Neural crest cell (in vitro differentiated cells): Measurements from ENCODE around the gene PIGQ. TPM values are rescaled to one million over a fixed set of nuclear protein-coding genes. Genes with fewer than 3 reads are reported as not detected.

ENCODE experiments used
- DNase-seq: peaks from one replicate; pipeline ENCODE4 v3.0.0; 2021; ENCODE audit warnings: low read depth, mixed read lengths, low spot score
- H3K27ac Mint-ChIP-seq: one replicate; pipeline ENCODE4 v1.8.0; 2021; ENCODE audit warnings: mild to moderate bottlenecking, mixed read lengths; ENCODE audit not compliant: unreplicated experiment
- H3K27me3 Mint-ChIP-seq: 2 replicates; pipeline ENCODE4 v1.8.0; 2021; ENCODE audit warnings: low read depth, mild to moderate bottlenecking, mixed read lengths
- H3K36me3 Mint-ChIP-seq: 2 replicates; pipeline ENCODE4 v1.8.0; 2021; ENCODE audit warnings: low read depth, mild to moderate bottlenecking, mixed read lengths
- H3K4me1 Mint-ChIP-seq: 2 replicates; pipeline ENCODE4 v1.8.0; 2021; ENCODE audit warnings: mixed read lengths
- H3K4me3 Mint-ChIP-seq: one replicate; pipeline ENCODE4 v1.8.0; 2021; ENCODE audit warnings: mild to moderate bottlenecking, mixed read lengths
- H3K9me3 Mint-ChIP-seq: 2 replicates; pipeline ENCODE4 v1.8.0; 2021; ENCODE audit warnings: mixed read lengths
- total RNA-seq: library from RNA; stranded (reverse); gene quantifications from 2 replicates; pipeline ENCODE4 v1.2.1, GENCODE V29; 2021
- TF ChIP-seq, protein P1 (sequence below): fragments of 200-600 bp; sonication (generic); conservative IDR thresholded peaks from 2 replicates; pipeline ENCODE4 v1.5.0; 2021; ENCODE audit warnings: antibody characterized with exemption, mild to moderate bottlenecking

Gene PIGQ
- total RNA-seq, 1 donor from 2014 or later, result 91.7 TPM

DNA sequence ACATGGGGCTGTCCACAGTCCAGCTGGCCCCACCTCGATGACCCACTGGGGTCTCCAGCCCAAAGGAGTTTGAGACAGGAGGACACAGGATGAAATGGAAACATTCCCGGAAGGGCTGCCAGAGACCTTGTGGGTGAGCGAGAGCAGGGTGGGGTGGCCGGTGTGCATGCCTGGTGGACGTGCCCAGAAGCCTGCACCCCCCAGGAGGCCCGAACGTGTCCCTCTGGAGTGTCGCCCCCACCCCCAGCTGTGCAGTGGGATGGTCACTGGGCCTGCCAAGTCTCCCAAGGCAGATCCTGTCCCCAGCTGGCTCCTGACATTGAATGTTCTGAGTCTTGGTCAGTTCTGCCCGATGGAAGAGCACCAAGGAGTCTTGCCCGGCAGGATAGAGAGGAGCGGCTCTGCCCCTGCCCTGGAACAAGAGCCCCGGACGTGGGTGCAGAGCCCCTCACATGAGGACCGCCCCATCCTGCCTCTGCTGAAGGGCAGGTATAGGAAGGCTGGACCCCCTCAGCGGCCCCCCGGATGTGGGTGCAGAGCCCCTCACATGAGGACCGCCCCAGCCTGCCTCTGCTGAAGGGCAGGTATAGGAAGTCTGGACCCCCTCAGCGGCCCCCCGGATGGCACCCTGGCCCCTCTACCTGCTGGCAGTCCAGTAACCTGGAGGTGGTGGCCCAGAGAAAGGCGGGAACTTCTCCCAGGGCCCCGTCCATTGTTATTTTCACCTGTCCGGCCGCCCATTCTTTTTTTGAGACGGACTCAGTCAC, 45.3 kb upstream of the PIGQ start:
- peaks cover 3% of the 10 kb centered on the region for H3K36me3 Mint-ChIP-seq
- TF ChIP-seq, protein P1, sequence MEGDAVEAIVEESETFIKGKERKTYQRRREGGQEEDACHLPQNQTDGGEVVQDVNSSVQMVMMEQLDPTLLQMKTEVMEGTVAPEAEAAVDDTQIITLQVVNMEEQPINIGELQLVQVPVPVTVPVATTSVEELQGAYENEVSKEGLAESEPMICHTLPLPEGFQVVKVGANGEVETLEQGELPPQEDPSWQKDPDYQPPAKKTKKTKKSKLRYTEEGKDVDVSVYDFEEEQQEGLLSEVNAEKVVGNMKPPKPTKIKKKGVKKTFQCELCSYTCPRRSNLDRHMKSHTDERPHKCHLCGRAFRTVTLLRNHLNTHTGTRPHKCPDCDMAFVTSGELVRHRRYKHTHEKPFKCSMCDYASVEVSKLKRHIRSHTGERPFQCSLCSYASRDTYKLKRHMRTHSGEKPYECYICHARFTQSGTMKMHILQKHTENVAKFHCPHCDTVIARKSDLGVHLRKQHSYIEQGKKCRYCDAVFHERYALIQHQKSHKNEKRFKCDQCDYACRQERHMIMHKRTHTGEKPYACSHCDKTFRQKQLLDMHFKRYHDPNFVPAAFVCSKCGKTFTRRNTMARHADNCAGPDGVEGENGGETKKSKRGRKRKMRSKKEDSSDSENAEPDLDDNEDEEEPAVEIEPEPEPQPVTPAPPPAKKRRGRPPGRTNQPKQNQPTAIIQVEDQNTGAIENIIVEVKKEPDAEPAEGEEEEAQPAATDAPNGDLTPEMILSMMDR, result no peak
- H3K27ac Mint-ChIP-seq, result peak overlapping the region; percentile 19
- H3K4me1 Mint-ChIP-seq, result peaks cover 22% of the 10 kb centered on the region
- no peaks in the 10 kb centered on the region for H3K9me3 Mint-ChIP-seq
- H3K27me3 Mint-ChIP-seq, result peaks cover 4% of the 10 kb centered on the region
- H3K4me3 Mint-ChIP-seq, result peak overlapping the region; percentile 94
- no peak for DNase-seq

DNA sequence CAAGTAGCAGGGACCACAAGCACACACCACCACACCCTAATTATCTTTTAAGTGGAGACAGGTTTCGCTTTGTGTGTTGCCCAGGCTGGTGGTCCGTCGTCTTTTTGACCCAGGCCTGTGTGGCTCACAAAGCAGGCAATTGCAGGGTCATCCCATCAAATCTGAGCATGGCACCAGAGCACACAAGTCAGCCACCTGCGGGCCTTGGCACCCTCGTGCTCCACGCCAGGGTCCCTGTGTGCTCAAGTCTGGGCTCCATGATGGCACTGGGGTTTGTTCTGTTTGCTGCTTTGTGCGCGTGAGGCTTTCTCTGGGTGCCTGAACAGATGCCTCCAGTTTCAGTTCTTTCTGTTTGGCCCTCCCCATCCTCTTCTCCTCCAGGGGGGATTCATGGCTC, 44.6 kb upstream of the PIGQ start:
- Mint-ChIP-seq H3K27me3 (peaks cover 4% of the 10 kb centered on the region), H3K9me3 (no peaks in the 10 kb centered on the region), H3K4me1 (peaks cover 26% of the 10 kb centered on the region), H3K36me3 (peaks cover 3% of the 10 kb centered on the region), H3K4me3 (peak overlapping the region; percentile 94), H3K27ac (no peak overlapping the region)
- DNase-seq, result no peak
- TF ChIP-seq, protein P1, result no peak

DNA sequence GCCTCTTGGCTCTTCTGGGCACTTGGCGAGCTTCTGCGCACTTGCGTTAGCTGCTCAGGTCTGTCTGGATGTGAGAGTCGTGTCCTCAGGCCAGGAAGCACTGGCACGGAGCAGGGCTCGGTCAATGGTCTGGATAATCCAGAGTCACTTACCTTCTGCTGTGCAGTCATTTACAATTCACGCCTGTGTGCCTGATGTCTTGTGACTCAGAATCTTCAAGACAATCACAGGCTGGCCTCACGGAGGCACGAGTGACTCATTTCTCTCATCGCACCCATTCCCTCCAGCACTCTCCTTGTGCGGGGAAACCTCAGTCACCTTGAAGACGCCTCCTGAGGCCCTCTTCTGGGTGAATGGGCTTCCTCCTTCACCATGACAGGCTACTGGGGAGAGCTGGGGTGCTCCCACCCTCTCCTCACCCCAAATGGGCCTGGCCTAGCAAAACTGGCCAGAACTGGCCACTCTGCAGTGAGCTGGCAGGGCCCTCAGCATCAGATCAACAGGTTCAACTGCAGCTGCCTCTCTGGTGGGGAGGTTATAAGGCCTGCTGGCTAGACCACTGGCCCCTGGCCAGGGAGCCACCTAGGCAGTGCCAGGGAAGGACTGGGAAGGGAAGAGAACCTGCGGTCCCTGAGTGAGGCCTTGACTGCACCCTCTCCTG, 44.1 kb upstream of the PIGQ start:
- H3K27ac Mint-ChIP-seq, result no peak overlapping the region
- no peak for DNase-seq
- TF ChIP-seq, protein P1, result no peak
- H3K9me3 Mint-ChIP-seq, result no peaks in the 10 kb centered on the region
- peaks cover 3% of the 10 kb centered on the region for H3K36me3 Mint-ChIP-seq
- peaks cover 4% of the 10 kb centered on the region for H3K27me3 Mint-ChIP-seq
- peaks cover 26% of the 10 kb centered on the region for H3K4me1 Mint-ChIP-seq
- H3K4me3 Mint-ChIP-seq, result peak overlapping the region; percentile 94

- DNase-seq, result no peak
- Mint-ChIP-seq H3K27me3 (peaks cover 4% of the 10 kb centered on the region), H3K36me3 (peaks cover 3% of the 10 kb centered on the region), H3K4me1 (peaks cover 26% of the 10 kb centered on the region), H3K9me3 (no peaks in the 10 kb centered on the region), H3K4me3 (peak overlapping the region; percentile 94), H3K27ac (peak overlapping the region; percentile 97)
- TF ChIP-seq, protein P1, result no peak
These were observed 43.4 kb upstream of the PIGQ start for GRCh38 chr16:526181-527014.

DNA sequence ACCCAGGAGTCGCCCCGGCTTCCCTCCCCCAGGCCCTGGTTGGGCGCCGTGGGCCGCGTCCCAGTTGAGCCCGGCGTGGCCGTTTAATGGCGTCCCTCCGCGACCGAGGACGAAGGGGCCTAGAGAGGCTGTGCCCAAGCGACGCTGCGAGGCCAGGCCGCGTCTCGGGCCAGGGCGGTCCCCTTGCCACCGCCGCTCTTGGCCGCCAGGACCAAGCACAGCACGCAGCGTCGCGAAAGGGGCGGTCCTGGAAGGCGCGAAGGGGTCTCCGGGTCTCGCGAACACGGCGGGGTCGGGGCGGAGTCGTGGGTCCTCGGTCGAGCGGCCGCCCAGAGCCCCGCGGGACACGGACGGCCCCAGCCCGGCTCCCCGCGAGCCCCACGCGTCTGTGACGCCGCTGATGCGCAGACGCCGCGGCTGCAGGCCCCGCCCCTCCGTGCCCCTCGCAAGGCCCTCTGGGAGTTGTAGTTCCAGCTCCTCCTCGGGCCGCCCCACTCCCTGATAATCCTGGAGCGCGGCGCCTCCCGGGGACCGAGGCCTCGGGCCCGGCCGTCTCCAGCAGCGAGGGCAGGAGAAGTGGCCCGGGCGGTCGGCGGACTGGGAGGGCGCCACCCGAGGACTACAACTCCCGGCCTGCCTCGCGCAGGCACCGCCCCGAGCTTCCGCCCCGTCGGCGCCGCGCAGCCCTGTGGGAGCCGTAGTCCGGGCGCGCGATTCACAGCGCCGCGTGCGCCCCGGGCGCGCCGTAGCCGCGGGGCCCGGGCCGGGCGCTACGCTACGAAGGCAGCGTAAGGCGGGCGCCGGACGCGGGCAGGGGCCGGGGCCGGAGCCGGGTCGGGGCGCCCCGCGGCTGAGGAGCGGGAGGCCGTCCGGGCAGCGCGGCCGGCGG, 42.5 kb upstream of the PIGQ start, which contains the start of gene CAPN15:
Gene CAPN15 (plus strand): TSS at position 698 of the 889 bp plus-strand sequence. CDS start 19,127 bp downstream, outside the sequence.
- no peaks in the 10 kb centered on the region for H3K9me3 Mint-ChIP-seq
- H3K27ac Mint-ChIP-seq, result peak within 1 kb of the TSS; percentile 97
- H3K27me3 Mint-ChIP-seq, result peaks cover 4% of the 10 kb centered on the region
- peaks cover 26% of the 10 kb centered on the region for H3K4me1 Mint-ChIP-seq
- TF ChIP-seq, protein P1, result peak; percentile 48
- H3K4me3 Mint-ChIP-seq, result peak within 1 kb of the TSS; percentile 94
- peak; percentile 83 for DNase-seq
- H3K36me3 Mint-ChIP-seq, result peaks cover 3% of the 10 kb centered on the region
